ENCODE measurements around the gene OR2L13.
"Not testable (repeated sequence)": the region's sequence is repeated elsewhere in the genome, so short reads cannot be mapped to it uniquely, and the experiment has no call there.

OR2L13 gene

GRCh38 chr1:248094884-248095283 lies at the start of gene OR2L13:
Gene OR2L13 (plus strand): TSS chr1:248095184. CDS start chr1:248099376, 4,192 bp downstream.
- DNase-seq (ENCODE audit: low read depth): no peak

- DNase-seq (ENCODE audit: low read depth): no peak
Observed at GRCh38 chr1:248045209-248045608, 49.8 kb upstream of the OR2L13 start.

- no peak for DNase-seq (ENCODE audit: low read depth)
Observed at GRCh38 chr1:248046536-248046935, 48.4 kb upstream of the OR2L13 start, which contains the start of gene OR2L3. Gene OR2L3 (plus strand): TSS chr1:248046836. CDS start chr1:248060682, 13,846 bp downstream.

- DNase-seq (ENCODE audit: low read depth): no peak
Observed at GRCh38 chr1:248047008-248047407, 48.0 kb upstream of the OR2L13 start.

- no peak for DNase-seq (ENCODE audit: low read depth)
Observed at GRCh38 chr1:248054671-248055070, 40.3 kb upstream of the OR2L13 start.

GRCh38 chr1:248055261-248055660 lies 39.7 kb upstream of the OR2L13 start:
- no peak for DNase-seq (ENCODE audit: low read depth)

GRCh38 chr1:248065071-248065470 lies 29.9 kb upstream of the OR2L13 start:
- no peak for DNase-seq (ENCODE audit: low read depth)

GRCh38 chr1:248065604-248066003 lies 29.4 kb upstream of the OR2L13 start:
- DNase-seq (ENCODE audit: low read depth): no peak

- DNase-seq (ENCODE audit: low read depth): not testable (repeated sequence)
Observed at GRCh38 chr1:248083864-248084263, 11.1 kb upstream of the OR2L13 start.

- DNase-seq (ENCODE audit: low read depth): no peak
Observed at GRCh38 chr1:248098529-248098928, 3.5 kb downstream of the OR2L13 start.

GRCh38 chr1:248102847-248103246 lies 7.9 kb downstream of the OR2L13 start:
- no peak for DNase-seq (ENCODE audit: low read depth)

- DNase-seq (ENCODE audit: low read depth): no peak
Observed at GRCh38 chr1:248111157-248111556, 16.2 kb downstream of the OR2L13 start.

GRCh38 chr1:248114890-248115289 lies 19.9 kb downstream of the OR2L13 start:
- DNase-seq (ENCODE audit: low read depth): no peak

- no peak for DNase-seq (ENCODE audit: low read depth)
Observed at GRCh38 chr1:248127653-248128052, 32.7 kb downstream of the OR2L13 start.

GRCh38 chr1:248136811-248137210 lies 41.8 kb downstream of the OR2L13 start:
- DNase-seq (ENCODE audit: low read depth): no peak

GRCh38 chr1:248140846-248141245 lies 45.9 kb downstream of the OR2L13 start:
- no peak for DNase-seq (ENCODE audit: low read depth)

- DNase-seq (ENCODE audit: low read depth): no peak
Observed at GRCh38 chr1:248143311-248143710, 48.3 kb downstream of the OR2L13 start.

- DNase-seq (ENCODE audit: low read depth): no peak
Observed at GRCh38 chr1:248144513-248145198, 49.7 kb downstream of the OR2L13 start, which contains the start of gene OR2M5. Gene OR2M5 (plus strand): TSS chr1:248145148. CDS start chr1:248145148, 0 bp downstream.

All from GM04504 (cell line).